ENCODE results near the gene PTPRG.

DNA sequence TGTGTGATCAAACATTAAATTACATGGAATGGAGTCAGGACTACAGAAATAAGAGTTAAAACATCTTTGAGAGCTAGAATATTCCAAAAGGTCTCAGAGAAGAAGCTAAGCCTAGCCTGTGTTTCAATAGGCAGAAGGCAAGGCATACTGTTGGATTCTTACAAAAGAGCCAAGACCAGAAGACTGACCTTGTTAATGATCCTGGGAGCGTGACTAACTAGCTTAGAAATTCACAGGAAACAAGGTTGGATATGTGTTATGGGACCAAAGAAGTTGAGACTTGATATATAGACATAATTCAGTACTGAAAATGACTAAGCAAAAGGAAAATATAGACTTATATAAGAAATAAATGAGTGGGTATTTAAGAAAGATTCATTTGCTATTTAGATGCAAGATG lies 761.9 kb downstream of the PTPRG start:
- TF ChIP-seq, protein P1, sequence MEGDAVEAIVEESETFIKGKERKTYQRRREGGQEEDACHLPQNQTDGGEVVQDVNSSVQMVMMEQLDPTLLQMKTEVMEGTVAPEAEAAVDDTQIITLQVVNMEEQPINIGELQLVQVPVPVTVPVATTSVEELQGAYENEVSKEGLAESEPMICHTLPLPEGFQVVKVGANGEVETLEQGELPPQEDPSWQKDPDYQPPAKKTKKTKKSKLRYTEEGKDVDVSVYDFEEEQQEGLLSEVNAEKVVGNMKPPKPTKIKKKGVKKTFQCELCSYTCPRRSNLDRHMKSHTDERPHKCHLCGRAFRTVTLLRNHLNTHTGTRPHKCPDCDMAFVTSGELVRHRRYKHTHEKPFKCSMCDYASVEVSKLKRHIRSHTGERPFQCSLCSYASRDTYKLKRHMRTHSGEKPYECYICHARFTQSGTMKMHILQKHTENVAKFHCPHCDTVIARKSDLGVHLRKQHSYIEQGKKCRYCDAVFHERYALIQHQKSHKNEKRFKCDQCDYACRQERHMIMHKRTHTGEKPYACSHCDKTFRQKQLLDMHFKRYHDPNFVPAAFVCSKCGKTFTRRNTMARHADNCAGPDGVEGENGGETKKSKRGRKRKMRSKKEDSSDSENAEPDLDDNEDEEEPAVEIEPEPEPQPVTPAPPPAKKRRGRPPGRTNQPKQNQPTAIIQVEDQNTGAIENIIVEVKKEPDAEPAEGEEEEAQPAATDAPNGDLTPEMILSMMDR (IDR thresholded peaks at IDR 0.05; ENCODE audit: low read depth, low read length, poor library complexity, severe bottlenecking), result no peak
- TF ChIP-seq EZH2phosphoT487 (IDR thresholded peaks at IDR 0.05; ENCODE audit: borderline replicate concordance, low read length), result no peak

All from DOHH2 (cell line).